ENCODE results near the gene AP3D1.

AP3D1 gene

GRCh38 chr19:2119921-2120785 is 31.2 kb downstream of the AP3D1 start:
- TF ChIP-seq POLR2A (IDR thresholded peaks at IDR 0.05; ENCODE audit: extremely low read depth, insufficient read length) (no peak), CTCF (IDR thresholded peaks at IDR 0.05; ENCODE audit: low read depth, low read length) (no peak), MAX (IDR thresholded peaks at IDR 0.05; ENCODE audit: low read depth, low read length) (no peak), MYC (IDR thresholded peaks at IDR 0.05; ENCODE audit: low read depth, low read length) (no peak)
- no peak for DNase-seq (ENCODE audit: low read depth)
- no peak overlapping the region for H3K4me3 ChIP-seq (ENCODE audit: low read depth, low read length)

GRCh38 chr19:2118438-2118837 is 32.9 kb downstream of the AP3D1 start:
- DNase-seq (ENCODE audit: low read depth) = no peak
- H3K4me3 ChIP-seq (ENCODE audit: low read depth, low read length) = no peak overlapping the region
- TF ChIP-seq POLR2A (IDR thresholded peaks at IDR 0.05; ENCODE audit: extremely low read depth, insufficient read length) = no peak
- TF ChIP-seq MYC (IDR thresholded peaks at IDR 0.05; ENCODE audit: low read depth, low read length) = no peak
- no peak for TF ChIP-seq MAX (IDR thresholded peaks at IDR 0.05; ENCODE audit: low read depth, low read length)
- no peak for TF ChIP-seq CTCF (IDR thresholded peaks at IDR 0.05; ENCODE audit: low read depth, low read length)

DNA sequence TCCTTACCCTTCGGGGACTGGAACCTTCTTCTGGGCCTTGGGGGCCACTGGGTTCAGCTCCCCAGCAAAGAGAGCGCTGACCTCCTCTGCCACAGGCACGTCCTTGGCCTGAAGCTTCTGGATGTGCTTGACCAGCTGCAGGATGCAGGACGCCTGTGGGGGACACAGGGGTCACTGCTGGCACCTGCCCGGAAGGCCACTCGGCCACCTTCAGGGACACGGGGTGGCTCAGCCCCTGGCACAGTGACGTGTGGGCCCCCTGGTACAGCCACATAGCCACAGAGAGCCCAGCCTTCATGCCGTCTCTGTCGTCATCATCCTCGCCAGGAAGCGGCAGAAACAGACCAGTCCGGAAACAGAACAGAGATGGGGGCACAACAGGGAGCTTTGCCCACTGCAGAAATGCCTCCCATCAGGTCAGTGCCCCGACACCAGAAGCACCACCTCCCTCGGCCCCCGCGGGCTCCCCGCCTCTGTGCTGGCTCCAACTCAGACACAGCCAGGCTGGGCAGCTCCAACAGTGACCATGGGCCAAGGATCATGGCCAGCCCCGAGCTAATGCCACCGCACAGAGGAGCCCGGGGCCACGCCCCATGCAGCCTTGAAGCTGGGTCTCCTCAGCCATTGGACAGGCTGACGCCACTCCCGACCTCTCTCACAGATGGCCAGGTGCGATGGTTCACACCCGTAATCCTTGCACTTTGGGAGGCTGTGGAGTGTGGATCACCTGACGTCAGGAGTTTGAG is 34.0 kb downstream of the AP3D1 start:
- no peak overlapping the region for H3K4me3 ChIP-seq (ENCODE audit: low read depth, low read length)
- no peak for DNase-seq (ENCODE audit: low read depth)
- TF ChIP-seq CTCF (IDR thresholded peaks at IDR 0.05; ENCODE audit: low read depth, low read length) = no peak
- TF ChIP-seq MAX (IDR thresholded peaks at IDR 0.05; ENCODE audit: low read depth, low read length) = no peak
- no peak for TF ChIP-seq MYC (IDR thresholded peaks at IDR 0.05; ENCODE audit: low read depth, low read length)
- TF ChIP-seq POLR2A (IDR thresholded peaks at IDR 0.05; ENCODE audit: extremely low read depth, insufficient read length) = no peak

- no peak overlapping the region for H3K4me3 ChIP-seq (ENCODE audit: low read depth, low read length)
- no peak for TF ChIP-seq CTCF (IDR thresholded peaks at IDR 0.05; ENCODE audit: low read depth, low read length)
- TF ChIP-seq MAX (IDR thresholded peaks at IDR 0.05; ENCODE audit: low read depth, low read length) = no peak
- no peak for TF ChIP-seq POLR2A (IDR thresholded peaks at IDR 0.05; ENCODE audit: extremely low read depth, insufficient read length)
- no peak for TF ChIP-seq MYC (IDR thresholded peaks at IDR 0.05; ENCODE audit: low read depth, low read length)
- DNase-seq (ENCODE audit: low read depth) = no peak
Measured at GRCh38 chr19:2116507-2116906, 34.9 kb downstream of the AP3D1 start.

DNA sequence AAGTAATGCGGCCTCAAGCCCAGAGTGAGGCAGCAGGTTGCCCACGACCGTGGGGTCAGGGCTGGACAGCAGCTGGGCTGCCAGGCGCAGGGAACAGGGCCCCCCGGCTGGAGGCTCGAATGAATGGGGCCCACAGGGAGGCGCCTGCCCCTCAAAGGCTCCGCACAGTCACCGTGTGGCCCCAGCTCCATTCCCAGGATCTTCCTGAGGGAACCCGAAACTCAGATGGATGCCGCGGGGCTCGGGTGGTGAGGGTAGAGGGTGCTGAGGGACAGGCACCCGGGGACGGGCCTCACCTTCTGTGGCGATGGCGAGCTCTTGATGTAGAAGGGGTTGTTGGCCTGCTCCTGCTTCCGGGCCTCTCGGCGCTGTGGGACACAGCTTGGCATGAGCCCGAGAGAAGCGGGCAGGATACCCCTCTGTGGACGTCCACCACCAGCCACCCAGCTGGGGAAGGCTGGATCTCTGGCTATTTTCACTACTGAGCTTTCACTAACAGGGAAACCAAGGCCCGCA is 35.4 kb downstream of the AP3D1 start:
- DNase-seq (ENCODE audit: low read depth) = no peak
- no peak for TF ChIP-seq POLR2A (IDR thresholded peaks at IDR 0.05; ENCODE audit: extremely low read depth, insufficient read length)
- no peak for TF ChIP-seq MAX (IDR thresholded peaks at IDR 0.05; ENCODE audit: low read depth, low read length)
- TF ChIP-seq CTCF (IDR thresholded peaks at IDR 0.05; ENCODE audit: low read depth, low read length) = no peak
- TF ChIP-seq MYC (IDR thresholded peaks at IDR 0.05; ENCODE audit: low read depth, low read length) = no peak
- H3K4me3 ChIP-seq (ENCODE audit: low read depth, low read length) = no peak overlapping the region
